ENCODE data around the gene ZNF648.
A peak's percentile ranks its signal among the peaks of the same experiment; 100 is the strongest.
"Not testable (repeated sequence)": the region's sequence is repeated elsewhere in the genome, so short reads cannot be mapped to it uniquely, and the experiment has no call there.

ZNF648 gene

DNA sequence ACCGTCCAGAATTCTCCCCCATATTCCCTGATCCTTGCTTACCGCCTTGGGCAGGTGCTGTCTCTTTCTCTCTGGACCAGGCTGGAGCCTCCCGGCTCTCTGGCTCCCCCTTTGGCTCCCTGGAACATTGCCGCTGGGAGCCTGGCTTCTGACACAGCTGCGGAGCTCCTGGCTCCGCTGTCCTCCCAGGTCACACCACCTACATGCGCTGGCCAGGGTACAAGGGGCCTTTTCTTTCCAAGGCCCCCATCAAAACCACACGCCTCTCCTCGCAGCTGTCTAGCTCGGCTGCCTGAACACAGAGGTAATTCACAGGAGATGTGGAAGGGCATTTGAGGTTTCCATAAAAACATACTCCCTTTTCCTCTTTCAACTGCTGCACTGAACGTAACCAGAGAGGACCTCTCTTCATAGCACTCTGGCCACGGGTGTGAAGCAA lies 7.5 kb upstream of the ZNF648 start:
- DNase-seq: no peak

DNA sequence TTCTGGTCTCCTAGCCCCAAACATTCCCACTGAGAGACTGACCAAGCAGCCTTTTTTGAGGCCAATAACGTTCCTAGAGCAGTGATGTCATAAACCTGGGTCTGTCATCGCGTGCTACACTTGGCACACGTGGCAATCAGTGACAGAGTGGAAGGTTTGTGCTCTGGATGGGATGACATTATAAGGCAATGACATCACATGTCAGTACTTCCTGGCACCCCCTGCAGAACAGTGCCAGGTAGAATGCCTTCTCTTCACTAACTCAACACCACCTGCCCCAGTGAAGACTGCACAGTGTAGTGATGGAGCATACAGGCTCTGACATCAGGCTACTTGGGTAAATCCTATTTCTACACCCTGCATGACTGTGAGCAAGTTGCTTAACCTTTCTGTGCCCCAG lies 5.4 kb upstream of the ZNF648 start:
- DNase-seq: no peak

DNA sequence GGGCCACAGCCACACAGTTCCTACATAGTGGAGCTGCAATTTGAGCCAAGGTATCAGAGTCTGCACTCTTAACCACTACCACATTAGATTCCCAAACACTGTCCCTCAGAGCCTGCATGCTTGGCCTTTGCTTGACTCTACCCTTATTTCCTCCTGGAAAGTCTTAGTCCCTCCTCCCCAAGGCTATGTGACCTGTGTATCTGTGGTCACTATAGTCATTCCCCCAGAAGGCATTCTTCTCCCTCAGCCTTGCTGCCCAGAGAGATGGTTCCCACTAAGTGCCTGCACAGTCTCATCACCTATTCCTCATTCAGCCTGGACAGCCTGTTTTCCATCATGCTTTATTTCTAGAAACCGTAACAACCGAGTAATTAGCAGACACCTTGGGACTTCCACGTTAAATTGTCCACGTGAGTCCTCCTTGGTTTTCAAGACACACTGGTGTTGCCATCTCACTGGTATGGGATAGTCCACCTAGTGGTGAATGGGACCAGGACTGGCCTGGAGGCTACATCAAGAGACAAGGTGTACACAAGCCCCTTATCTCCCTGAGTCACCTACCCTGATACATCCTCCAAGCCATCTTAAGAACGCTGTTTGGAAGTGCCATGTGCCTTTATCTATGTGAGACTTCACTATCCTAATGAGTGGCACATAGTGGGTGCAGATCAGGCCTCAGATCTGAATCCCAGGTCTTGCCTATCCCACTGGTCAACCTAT lies 3.8 kb upstream of the ZNF648 start:
- DNase-seq: no peak

DNA sequence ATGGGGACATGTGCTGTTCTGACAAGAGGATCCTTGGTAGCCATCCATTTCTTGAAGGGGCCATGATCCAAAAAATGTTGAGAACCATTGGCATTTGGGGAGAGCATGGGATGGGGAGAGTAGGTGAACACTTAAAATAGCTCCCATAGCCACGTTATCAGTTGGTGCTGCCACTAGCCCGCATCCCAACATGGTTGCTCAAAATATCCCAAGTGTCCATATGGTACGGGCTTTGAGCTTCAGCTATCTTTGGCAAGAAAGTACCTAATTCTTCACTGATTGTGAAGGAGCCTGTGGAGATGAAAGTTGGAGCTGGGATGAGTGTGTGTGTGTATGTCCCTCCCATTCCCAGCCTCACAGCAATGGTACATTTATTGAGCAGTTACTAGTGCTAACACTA lies 3.1 kb upstream of the ZNF648 start:
- DNase-seq: no peak

DNA sequence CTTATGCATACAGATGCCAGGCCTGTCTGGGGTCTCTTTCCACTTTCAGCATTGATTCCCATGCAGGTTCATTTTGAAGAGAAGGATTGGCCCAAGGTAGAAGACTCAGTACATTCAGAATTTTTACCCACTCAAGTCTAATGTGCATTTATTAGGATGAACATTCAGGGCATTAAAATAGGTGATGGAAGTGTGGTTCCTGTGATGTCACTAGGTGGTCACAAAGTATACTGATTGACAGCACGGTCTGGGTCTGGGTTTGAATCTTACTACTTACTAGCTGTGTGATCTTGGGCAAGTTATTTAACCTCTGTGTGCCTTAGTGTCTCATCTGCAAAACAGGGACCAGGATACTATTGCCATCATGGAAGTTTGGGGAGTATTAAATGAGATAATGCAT lies 711 bp upstream of the ZNF648 start:
- no peak for DNase-seq

DNA sequence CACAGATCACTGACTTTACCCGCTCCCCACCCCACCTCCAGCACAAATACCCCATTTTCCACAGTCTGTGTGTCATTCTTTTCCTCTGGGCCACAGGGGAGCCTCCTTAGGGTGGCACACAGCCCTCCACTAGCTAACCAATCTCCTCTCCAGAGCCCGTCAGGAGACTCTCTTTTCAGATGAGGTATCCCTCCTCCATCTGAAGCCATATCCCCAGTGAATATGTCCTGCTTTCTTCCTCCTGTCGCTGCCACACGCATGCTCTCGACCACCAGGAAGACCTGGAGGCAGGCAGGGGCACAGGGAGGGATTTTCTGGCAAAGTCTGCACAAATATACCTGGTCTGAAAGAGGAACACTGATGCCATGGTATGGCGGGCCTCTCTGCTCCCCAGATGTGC lies 635 bp downstream of the ZNF648 start:
- no peak for DNase-seq

DNA sequence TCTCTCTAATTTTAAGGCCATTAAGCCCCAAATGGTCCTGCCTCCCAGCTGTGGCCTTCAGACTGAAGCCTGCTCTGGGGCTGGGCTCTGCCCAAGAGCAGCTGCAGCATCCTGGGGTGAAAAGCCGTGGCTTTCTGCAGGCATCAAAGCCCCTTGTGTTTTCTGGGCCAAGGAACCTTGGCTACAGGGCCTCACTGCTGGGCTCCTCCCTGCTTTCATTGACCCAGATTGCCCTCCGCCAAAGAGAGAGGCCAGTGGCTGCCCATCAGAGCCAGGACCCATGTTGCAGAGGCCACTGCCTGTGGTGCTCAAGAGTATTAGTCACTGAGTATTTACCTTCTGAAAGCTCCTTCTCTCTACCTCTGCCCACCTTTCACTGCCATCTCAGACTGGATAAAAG lies 1.6 kb downstream of the ZNF648 start:
- DNase-seq: no peak

DNA sequence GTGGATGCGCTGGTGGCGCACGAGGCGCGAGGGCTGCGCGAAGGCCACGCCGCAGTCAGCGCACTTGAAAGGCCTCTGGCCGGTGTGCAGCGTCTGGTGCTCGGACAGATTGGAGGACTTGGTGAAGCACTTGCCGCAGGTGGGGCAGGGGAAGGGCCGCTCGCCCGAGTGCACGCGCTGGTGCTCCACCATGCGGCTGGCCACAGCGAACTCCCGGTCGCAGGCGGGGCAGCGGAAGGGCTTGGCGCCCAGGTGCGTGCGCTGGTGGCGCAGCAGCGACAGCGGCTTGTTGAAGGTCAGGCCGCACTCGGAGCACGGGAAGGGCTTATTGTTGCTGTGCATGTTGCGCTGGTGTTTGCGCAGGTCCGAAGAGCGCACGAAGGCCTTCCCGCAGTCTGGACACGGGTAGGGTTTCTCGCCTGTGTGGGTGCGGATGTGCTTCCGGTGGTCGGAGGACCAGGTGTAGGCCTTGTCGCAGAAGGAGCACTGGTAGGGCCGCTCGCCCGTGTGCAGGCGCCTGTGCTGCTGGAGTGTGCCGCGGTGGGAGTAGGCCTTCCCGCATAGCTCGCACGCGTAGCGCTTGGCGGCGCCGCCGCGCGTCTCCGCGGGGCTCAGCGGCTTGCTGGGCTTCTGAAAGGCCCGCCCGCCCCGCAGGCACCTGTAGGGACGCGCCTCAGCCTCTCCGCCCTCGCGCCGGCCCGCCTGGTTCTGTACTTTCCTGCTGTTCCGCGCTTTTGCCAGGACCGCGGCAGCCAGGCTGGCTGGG lies 4.7 kb downstream of the ZNF648 start:
- no peak for DNase-seq

DNA sequence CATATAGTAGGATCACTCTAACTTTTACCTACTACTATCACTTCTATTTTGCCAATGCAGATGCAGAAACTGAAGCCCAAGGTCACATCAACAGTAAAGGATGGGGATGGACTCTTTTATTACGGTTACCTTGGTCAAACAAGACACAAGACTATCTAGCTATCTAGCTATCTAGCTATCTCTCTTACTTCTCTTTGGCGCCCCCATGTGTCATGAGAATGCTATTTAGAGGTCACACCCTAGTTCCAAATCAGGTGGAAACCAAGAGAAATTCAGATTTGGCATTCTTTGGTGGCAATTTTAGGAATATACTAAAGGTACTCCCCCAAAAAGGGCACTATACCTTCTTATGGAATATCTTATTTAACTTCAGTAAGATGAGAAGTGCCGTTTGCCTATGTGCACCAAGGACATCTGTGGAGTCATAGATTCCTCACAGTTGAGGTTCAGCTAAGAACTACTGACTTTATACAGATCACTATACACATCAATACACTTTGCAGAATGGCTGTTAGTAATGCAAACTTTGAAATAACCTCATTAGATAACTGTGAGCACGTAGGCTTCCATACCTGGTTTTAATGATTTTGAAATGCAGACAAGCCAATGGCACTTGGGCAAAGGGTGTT lies 6.7 kb downstream of the ZNF648 start:
- peak; percentile 55 for DNase-seq

DNA sequence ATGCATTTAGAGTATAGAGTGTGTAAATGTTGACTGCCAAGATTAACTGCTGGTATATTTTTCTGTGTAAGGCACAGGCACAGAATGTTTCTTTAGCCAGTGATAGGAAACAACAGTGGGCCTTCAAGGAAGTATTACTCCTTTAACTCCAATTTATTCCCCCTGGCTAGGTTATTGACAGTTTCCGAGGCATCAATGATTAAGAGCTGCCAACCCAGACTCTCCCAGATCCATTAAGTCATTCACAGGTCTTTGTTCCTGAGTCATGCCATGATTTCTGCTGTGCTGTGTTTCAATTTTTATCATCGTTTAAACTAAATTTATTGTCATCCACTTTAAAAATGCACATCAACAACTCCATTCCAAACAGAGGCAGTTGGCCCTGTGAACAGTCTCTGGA lies 9.2 kb downstream of the ZNF648 start:
- no peak for DNase-seq

DNA sequence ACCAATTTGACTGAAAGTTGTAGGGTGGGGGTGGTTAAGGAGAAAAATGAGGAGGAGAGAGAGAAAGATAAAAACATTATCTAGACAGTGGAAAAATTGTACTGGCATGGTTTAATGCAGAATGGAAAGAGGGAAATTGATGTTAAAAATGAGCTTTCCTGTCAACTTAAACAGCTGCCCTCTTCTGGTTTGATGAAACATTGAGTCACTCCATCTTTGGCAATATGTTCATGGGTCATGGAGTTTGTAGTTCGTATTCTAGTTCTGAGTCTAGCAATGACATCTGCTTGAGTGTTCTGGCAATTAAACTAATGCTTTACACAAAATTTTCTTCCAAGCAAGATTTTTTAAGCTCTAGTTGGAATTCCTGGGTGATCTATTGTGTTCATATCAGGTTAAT lies 9.6 kb downstream of the ZNF648 start:
- no peak for DNase-seq

DNA sequence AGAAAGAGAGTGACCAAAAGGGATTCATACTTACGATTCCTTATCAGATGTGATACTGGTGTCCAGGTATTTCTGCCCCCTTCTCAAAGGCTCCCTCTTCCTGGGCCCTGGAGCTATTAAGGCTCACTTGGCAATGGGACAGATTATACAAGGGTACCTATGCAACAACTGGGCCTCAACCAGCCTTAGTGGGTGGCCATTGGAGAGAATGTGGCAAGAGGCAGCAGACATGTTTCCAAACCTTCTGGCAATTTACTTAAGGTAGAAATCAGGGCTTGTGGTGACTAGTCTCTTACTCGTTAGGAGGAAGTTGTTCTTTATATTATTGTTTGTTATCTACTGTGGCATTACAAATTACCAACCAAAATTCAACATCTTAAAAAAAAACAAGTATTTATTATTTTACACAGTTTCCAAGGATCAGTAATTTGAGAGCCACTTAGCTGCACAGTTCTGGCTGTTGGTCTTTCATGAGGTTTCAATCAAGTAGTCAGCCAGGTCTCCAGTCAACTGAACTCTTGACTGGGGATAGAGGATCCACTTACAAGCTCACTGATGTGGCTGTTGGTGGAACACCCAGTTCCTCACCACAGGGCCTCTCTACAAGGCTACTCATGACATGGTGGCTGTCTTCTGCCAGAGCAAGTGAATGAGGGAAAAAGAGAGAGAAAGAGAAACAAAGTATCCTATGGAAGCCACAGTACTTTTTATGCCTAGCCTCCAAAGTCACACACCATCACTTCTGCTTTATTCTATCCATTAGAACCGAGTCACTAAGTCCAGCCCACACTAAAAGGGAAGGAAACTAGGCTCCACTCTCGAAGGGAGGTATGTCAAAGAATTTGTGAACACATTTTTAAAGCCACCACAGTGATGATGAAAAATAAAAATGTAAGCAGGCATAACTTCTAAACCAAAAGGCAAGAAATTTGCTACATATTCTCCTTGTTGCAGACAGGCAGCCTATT lies 10.7 kb downstream of the ZNF648 start:
- no peak for DNase-seq

DNA sequence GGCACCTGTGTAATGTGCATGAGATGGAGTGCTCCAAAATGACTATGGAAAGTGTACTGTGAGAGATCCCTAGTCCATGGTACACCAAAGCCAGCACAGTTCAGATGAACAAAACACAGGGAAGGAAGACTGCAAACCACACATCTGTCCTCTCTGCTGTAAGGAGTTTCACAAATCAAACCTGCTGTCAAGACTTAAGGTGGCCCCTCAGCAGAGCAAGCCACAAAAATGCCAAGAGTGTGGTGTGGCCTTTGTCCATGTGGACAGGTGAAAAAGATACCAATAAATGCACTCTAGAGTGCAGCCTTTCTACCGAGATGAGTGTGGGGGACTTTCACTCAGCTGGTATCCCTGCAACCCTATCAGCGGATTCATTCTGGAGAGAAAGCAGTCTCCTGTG lies 12.9 kb downstream of the ZNF648 start:
- DNase-seq: no peak

DNA sequence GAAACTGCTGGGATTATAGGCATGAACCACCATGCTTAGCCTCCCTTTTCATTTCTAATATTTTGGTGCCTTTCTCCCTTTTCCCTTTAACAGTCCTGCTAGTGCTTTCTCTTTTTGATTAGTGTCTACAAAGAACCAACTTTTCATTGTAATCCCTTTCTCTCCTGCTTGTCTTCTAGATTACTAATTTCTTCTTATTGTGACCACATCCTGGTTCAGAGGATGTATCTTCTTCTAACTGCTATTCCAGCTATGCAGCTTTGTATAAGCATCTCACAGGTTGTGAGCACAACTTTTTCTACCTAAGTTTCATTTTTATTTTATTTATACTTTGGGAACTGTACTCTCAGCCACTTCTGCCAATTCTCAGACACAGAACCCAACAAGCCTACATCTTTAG lies 14.7 kb downstream of the ZNF648 start:
- DNase-seq: no peak

DNA sequence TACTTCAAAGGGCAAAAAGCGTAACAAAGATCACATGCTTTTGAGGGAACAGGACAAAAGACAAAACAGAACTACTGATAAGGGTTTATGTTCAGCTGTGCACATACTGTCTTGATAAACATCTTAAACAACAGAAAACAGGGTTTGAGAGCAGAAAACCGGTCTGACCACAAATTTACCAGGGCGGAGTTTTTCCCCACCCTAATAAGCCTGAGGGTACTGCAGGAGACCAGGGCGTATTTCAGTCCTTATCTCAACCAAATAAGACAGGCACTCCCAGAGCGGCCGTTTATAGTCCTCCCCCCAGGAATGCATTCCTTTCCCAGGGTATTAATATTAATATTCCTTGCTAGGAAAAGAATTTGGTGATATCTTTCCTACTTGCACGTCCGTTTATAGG lies 16.0 kb downstream of the ZNF648 start:
- not testable (repeated sequence) for DNase-seq

DNA sequence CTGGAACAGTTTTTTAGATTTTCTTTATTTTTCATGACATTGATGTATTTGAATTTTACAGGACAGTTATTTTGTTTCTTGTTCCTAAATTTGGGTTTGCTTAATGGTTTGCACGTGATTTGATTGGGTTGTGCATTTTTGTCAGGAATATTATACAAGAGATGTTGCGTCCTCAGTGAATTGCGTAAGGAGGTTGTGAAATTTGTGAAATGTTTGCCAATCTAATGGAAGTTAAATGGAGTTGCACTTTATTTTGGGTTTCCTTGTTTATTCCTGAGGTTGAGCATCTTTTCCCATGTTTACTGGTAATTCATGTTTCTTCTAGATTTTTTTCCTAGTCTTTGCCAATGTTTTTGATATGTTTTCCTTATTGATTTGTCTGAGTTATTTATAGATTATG lies 19.9 kb downstream of the ZNF648 start:
- DNase-seq: no peak

DNA sequence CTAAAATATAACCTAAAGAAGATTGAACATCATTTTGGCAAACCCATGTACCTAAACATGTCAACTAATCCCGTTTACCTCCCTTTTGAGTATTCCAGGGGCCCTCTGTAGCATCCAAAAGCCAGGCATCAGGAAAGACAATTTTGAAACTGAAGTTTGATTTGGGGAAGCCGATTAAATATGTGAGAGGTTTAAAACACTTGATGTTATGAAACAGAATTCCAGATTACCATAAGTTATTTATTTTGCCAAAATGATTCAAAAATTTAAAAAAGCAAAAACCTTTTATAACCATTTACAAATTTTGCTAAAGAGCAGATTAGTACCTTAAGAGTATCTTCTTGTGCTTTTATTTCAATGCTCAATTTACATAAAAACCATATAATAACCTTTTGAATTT lies 23.3 kb downstream of the ZNF648 start:
- no peak for DNase-seq

DNA sequence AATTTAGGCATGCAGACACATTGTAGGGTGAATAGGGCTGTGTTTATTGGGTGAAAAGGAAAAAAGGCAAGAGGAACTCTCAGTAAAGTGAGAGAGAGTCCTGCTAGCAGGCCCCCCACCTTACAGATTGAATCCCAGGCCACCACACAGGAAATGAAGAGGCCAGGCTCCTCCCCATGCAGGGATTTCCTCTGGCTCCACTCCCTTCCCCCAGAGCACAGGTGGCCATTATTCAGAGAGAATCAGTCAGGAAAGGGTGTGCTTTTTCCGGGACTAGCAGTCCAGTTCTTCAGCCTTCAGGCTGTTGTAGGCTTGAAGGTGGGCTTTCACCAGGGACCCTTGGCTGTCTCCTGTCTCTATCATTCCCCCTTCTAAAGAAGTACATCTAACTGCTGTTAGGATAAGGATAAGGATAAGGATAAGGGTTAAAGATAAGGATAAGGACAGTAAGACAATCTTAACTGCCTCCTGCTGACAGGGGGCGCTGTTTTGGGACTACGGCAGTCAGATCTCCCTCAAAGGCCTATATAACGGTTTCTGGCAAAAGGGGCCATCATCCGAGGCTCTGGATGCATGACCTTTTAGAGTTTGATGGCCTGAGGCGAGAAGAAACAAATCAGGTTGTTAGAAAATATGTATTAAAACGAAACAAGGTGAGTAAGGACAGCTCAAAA lies 26.3 kb downstream of the ZNF648 start:
- no peak for DNase-seq

DNA sequence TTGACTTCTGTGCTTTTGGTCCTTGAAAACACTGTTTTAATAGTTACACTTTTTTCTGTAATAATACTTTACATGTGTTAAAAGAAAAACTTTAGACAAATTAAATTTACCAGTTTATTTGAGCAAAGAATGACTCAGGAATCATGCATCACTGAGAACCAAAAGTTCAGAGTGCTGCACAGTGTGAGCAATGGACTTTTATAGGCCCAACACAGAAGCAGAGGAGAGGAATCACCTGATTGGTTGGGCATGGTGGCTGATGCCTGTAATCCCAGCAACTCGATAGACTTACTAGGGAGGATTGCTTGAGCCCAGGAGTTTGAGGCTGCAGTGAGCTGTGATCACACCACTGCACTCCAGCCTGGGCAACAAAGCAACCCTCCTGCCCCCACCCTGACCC lies 29.3 kb downstream of the ZNF648 start:
- no peak for DNase-seq

DNA sequence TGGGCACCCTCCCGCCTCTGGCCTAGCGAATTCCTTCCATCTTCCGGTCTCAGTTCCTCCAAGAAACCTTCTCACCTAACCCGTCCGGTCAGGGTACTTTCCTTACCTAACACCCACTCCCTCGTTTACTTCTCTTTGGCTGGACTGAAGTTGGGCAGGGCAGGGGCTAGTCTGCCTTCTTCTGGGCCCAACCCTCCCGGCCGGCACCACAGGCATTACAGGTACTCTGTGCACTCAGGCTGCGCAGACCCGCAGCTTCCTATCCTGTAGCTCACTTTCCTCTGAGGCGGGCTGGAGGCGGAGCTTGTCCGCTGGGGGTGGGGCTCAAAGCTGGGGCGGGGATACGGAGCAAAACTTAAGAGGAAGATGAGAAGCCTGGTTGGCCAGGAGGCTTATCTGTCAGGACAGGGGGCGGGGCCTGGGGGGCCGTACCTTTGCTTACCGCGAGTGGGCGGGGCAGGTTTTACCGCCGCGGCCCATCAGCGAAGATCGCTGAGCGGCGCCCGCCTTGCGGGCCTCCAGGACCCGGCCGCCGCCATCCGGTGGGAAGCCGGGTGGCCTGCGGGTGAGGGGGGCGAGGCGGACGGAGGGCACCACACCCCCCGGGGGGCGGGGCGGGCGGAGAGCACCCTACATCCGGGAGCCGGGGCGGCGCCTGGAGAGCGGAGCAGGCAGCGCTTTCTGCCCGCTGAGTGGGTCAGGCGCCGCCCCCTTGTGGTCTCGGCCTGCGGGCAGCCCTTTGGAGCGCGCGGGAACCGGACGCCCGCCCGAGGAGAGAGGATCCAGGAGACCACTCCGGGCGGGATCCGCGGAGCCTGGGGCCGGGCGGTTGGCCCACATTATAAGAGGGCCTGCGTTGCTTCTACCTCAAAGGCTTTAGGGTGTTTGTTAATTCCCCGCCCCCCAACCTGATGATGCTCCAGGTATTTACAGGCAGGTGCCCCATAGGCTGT lies 31.9 kb downstream of the ZNF648 start:
- DNase-seq: peak; percentile 95

DNA sequence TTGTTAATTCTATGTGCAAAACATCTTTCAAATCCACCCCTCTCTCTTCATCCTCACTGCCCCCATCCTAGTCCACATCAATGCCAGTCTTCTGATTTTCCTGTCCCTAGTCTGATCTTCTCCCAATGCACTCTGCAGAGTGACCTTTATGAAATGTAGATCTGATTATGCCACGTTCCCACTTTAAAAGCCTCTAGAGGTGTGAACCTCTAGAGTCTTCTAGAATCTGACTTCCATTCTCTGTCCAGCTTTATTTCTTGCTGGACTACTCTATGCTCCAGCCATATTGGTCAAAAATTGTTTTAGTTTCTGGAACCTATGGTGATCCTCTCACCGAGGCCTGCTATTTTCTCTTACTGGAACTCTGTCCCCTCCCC lies 32.5 kb downstream of the ZNF648 start:
- DNase-seq: no peak
